Ascending aorta (tissue), 2 donors: ENCODE data around the gene TBC1D2. TPM values are rescaled to one million over a fixed set of nuclear protein-coding genes. Genes with fewer than 3 reads are reported as not detected.
"Not testable (repeated sequence)": the region's sequence is repeated elsewhere in the genome, so short reads cannot be mapped to it uniquely, and the experiment has no call there.

Experiments
- DNase-seq, 2 donors: peaks; one replicate each; pipeline ENCODE4 v3.0.0-alpha.2; 2019; ENCODE audit warnings: low spot score in 2 of 2
- H3K27ac ChIP-seq, 2 donors: fragments of 200-600 bp; sonication (generic); one replicate each; pipeline ENCODE4 v1.5.1; 2016 to 2017; ENCODE audit warnings: mild to moderate bottlenecking in 1 of 2
- H3K27me3 ChIP-seq: fragments of 200-600 bp; sonication (generic); one replicate; pipeline ENCODE4 v1.5.1; 2017
- H3K36me3 ChIP-seq, 2 donors: fragments of 200-600 bp; sonication (generic); one replicate each; pipeline ENCODE4 v1.5.1; 2016
- H3K4me1 ChIP-seq, 2 donors: fragments of 200-600 bp; sonication (generic); one replicate each; pipeline ENCODE4 v1.5.1; 2016 to 2017; ENCODE audit warnings: mild to moderate bottlenecking in 1 of 2
- H3K4me3 ChIP-seq, 2 donors: fragments of 200-600 bp; sonication (generic); one replicate each; pipeline ENCODE4 v1.5.1; 2016 to 2017; ENCODE audit warnings: mild to moderate bottlenecking in 1 of 2
- H3K9me3 ChIP-seq, 2 donors: fragments of 200-600 bp; sonication (generic); one replicate each; pipeline ENCODE4 v1.5.1; 2016
- CTCF ChIP-seq, 3 experiments: fragments of 200-600 bp in 2 of 3; fragments of 450-650 bp in 1 of 3; sonication (generic) in 2 of 3; IDR thresholded peaks; one replicate each; pipeline ENCODE4 v1.5.1; 2016 to 2019; ENCODE audit warnings: antibody characterized with exemption in 3 of 3, mild to moderate bottlenecking in 1 of 3, moderate library complexity in 1 of 3
- intact Hi-C: fragments of 100-400 bp; cut with DNase I; formaldehyde crosslinking; loops from one replicate; pipeline ENCODE4 v1.15.1; 2023
- total RNA-seq: library from RNA; depleted of rRNA; stranded (reverse); fragments of >200 nt; gene quantifications from one replicate; pipeline ENCODE4 v1.1.0, GENCODE V29; 2016

The TBC1D2 gene
- total RNA-seq, 1 donor from 2014 or later: 32.5 TPM

DNA sequence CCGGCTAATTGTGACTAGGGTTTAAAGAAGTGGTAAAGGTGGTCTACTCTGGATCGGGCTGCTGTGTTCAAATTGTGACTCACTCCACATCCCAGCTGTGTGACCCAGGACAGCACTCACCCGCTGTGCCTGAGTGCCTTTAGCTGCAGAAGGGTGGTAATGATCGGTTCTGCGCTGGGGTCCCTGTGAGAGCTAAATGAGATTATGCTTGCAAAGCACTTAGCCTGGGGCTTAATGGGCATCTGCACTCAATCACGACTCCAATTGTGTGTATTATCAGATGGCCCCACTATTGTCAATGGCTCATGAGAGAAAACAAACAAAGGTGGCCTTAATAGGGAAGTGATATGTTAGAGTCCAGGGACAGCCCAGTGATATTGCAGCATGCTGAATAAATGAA lies 25.1 kb upstream of the TBC1D2 start:
- H3K9me3 ChIP-seq: no peaks in the 10 kb centered on the region
- H3K27ac ChIP-seq: no peak overlapping the region
- H3K36me3 ChIP-seq: no peaks in the 10 kb centered on the region
- no peaks in the 10 kb centered on the region for H3K4me1 ChIP-seq
- no peak for TF ChIP-seq CTCF (IDR thresholded peaks at IDR 0.05)
- no peak for DNase-seq
- no peak overlapping the region for H3K4me3 ChIP-seq
- intact Hi-C loops: no loop called here
- no peaks in the 10 kb centered on the region for H3K27me3 ChIP-seq

GRCh38 chr9:98280162-98280561 lies 24.7 kb upstream of the TBC1D2 start:
- H3K9me3 ChIP-seq: no peaks in the 10 kb centered on the region
- intact Hi-C loops: no loop called here

GRCh38 chr9:98276907-98277469 lies 21.5 kb upstream of the TBC1D2 start:
- Histone ChIP-seq H3K9me3 (no peaks in the 10 kb centered on the region), H3K27me3 (no peaks in the 10 kb centered on the region), H3K4me1 (no peaks in the 10 kb centered on the region), H3K4me3 (no peak overlapping the region), H3K27ac (no peak overlapping the region), H3K36me3 (no peaks in the 10 kb centered on the region)
- DNase-seq: no peak
- intact Hi-C loops: no loop called here
- TF ChIP-seq CTCF (IDR thresholded peaks at IDR 0.05): no peak

More at GRCh38 chr9:98280162-98280561, 24.7 kb upstream of the TBC1D2 start:
- no peak for TF ChIP-seq CTCF (IDR thresholded peaks at IDR 0.05)
- Histone ChIP-seq H3K36me3 (no peaks in the 10 kb centered on the region), H3K27ac (no peak overlapping the region), H3K27me3 (no peaks in the 10 kb centered on the region), H3K4me1 (no peaks in the 10 kb centered on the region), H3K4me3 (no peak overlapping the region)
- DNase-seq: no peak

GRCh38 chr9:98275159-98275558 lies 19.7 kb upstream of the TBC1D2 start:
- intact Hi-C loops: no loop called here
- no peak for TF ChIP-seq CTCF (IDR thresholded peaks at IDR 0.05)
- Histone ChIP-seq H3K4me3 (no peak overlapping the region), H3K27ac (no peak overlapping the region), H3K9me3 (no peaks in the 10 kb centered on the region), H3K36me3 (no peaks in the 10 kb centered on the region), H3K4me1 (no peaks in the 10 kb centered on the region), H3K27me3 (no peaks in the 10 kb centered on the region)
- DNase-seq: no peak

GRCh38 chr9:98272083-98272482 lies 16.6 kb upstream of the TBC1D2 start:
- intact Hi-C loops: no loop called here
- Histone ChIP-seq H3K27ac (no peak overlapping the region), H3K27me3 (no peaks in the 10 kb centered on the region), H3K4me1 (no peaks in the 10 kb centered on the region), H3K4me3 (no peak overlapping the region), H3K9me3 (no peaks in the 10 kb centered on the region), H3K36me3 (no peaks in the 10 kb centered on the region)
- no peak for TF ChIP-seq CTCF (IDR thresholded peaks at IDR 0.05)
- no peak for DNase-seq

DNA sequence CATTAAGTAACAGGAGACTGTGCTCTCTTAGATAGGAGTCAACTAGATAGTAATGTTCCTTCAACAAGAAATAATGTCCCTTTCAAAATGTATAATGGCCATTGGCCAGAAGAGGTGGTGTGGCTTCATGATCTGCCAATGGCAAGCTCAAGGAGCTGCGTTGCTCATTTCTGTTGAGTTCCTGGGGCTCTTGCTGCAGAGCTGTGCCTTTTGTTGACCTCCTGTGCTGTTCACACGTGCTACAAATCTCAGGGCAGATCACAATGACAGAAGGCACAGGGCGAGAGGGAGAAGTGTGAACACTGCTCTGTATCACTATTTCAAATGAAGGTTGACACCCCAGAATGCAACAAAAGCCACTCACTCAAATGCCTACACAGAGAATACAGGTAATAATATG lies 16.0 kb upstream of the TBC1D2 start:
- DNase-seq: no peak
- Histone ChIP-seq H3K27ac (no peak overlapping the region), H3K27me3 (no peaks in the 10 kb centered on the region), H3K4me3 (no peak overlapping the region), H3K9me3 (no peaks in the 10 kb centered on the region), H3K4me1 (no peaks in the 10 kb centered on the region), H3K36me3 (no peaks in the 10 kb centered on the region)
- no peak for TF ChIP-seq CTCF (IDR thresholded peaks at IDR 0.05)
- intact Hi-C loops: no loop called here

GRCh38 chr9:98270284-98270683 lies 14.8 kb upstream of the TBC1D2 start:
- H3K9me3 ChIP-seq, H3K27me3 ChIP-seq, H3K36me3 ChIP-seq, intact Hi-C loops, H3K27ac ChIP-seq, H3K4me3 ChIP-seq, H3K4me1 ChIP-seq, DNase-seq: not testable (repeated sequence)

DNA sequence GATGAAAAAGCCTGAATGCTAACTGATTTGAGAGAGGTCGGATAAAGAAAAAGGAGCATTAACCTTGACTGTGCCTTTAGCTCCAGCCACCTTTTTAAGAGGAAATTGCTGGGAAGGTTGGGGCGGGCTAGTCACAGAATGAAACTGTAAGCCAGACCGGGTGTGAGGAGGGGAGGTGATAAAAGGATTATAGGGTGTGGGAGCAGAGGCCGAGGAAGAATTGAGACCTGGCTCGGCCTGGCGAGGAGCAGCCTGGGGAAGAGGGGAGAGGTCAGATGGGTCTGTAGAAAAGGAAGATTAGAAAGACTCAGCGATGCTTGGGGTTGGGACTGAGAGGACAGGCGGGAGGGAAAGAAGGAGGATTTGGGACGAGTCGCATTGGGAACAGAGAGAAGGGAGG lies 14.2 kb upstream of the TBC1D2 start:
- intact Hi-C loops, H3K27me3 ChIP-seq, H3K9me3 ChIP-seq, DNase-seq, H3K36me3 ChIP-seq, H3K27ac ChIP-seq, H3K4me3 ChIP-seq, H3K4me1 ChIP-seq: not testable (repeated sequence)

DNA sequence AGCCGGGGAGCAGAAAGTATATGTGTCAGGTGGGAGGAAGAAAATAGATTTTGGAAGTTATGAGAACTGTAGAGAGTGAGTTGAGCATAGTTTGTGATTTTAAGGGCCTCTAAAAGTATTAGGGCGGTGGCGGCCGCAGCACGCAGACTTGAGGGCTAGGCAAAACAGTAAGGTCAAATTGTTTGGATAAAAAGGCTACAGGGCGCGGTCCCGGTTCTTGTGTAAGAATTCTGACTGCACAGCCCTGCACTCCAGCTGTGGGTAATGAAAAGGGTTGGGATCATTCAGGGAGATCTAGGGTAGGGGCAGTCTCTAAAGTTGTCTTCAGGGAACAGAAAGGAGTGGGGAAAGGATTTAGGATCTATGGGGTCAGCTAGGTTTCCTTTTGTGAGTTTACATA lies 12.1 kb upstream of the TBC1D2 start:
- H3K36me3 ChIP-seq, DNase-seq, H3K4me1 ChIP-seq, intact Hi-C loops, H3K4me3 ChIP-seq, H3K27me3 ChIP-seq, H3K9me3 ChIP-seq, H3K27ac ChIP-seq: not testable (repeated sequence)
